Neural progenitor cell (in vitro differentiated cells): ENCODE results near the gene PLD4.

ENCODE experiments used
- EZH2 ChIP-seq: fragments of 200-600 bp; sonication (generic); IDR thresholded peaks from 2 replicates; pipeline ENCODE4 v1.6.1; 2017; ENCODE audit warnings: antibody characterized with exemption, mild to moderate bottlenecking, moderate library complexity
- TF ChIP-seq, protein P1 (sequence below): fragments of 200-600 bp; sonication (generic); IDR thresholded peaks from 2 replicates; pipeline ENCODE4 v1.5.1; 2017; ENCODE audit warnings: antibody characterized with exemption, mild to moderate bottlenecking

GRCh38 chr14:104887623-104888488 is 36.8 kb upstream of the PLD4 start:
- TF ChIP-seq, protein P1, sequence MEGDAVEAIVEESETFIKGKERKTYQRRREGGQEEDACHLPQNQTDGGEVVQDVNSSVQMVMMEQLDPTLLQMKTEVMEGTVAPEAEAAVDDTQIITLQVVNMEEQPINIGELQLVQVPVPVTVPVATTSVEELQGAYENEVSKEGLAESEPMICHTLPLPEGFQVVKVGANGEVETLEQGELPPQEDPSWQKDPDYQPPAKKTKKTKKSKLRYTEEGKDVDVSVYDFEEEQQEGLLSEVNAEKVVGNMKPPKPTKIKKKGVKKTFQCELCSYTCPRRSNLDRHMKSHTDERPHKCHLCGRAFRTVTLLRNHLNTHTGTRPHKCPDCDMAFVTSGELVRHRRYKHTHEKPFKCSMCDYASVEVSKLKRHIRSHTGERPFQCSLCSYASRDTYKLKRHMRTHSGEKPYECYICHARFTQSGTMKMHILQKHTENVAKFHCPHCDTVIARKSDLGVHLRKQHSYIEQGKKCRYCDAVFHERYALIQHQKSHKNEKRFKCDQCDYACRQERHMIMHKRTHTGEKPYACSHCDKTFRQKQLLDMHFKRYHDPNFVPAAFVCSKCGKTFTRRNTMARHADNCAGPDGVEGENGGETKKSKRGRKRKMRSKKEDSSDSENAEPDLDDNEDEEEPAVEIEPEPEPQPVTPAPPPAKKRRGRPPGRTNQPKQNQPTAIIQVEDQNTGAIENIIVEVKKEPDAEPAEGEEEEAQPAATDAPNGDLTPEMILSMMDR: no peak
- TF ChIP-seq EZH2: no peak
